ENCODE measurements around the gene GRAMD1A. TPM values are rescaled to one million over a fixed set of nuclear protein-coding genes. Genes with fewer than 3 reads are reported as not detected.
A peak's percentile ranks its signal among the peaks of the same experiment; 100 is the strongest.

GRAMD1A gene
- total and polyA plus RNA-seq, 9 of the 15 experiments (the other 6 are each of a cell fraction or from before 2014, with no cell fraction given) = 1.4 to 63.8 (median 38.5) TPM

DNA sequence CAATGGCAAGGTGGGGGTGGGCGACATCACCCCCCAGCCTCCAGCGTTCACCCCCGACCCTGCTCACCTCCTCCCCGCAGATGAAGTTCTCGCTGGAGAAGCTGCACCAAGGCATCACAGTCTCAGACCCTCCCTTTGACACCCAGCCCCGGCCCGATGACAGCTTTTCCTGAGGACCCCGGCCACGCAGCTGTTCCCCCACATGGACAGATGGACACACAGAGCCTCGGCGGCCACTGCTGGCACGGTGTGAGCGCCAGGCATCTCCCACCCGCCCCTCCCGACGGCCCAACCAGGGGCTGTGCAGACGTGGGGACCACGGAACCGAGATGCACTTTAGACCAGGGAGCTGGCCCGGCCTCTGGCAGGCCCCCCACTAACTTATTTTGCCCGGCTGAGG is 25.8 kb downstream of the GRAMD1A start:
- ChIA-PET CTCF (ENCODE audit: low intra/inter-chr PET ratio) (no interaction called here), POLR2A (interaction anchor here (0.6 to 3.3 kb wide), 4 partner anchors 10 to 127 kb away, joined by 3 to 18 read pairs (median 4); no protein-coding TSS in a partner anchor)
- in situ Hi-C loops (cut with MboI) (no loop called here), intact Hi-C loops (cut with micrococcal nuclease) (no loop called here)
- H3K4me1 ChIP-seq (replicated peaks in 1 of 2; ENCODE audit: control insufficient read depth in 2 of 2, insufficient read depth in 2 of 2, low read length in 2 of 2) = peaks cover 0 to 14% of the 10 kb centered on the region in 2 experiments; a peak in 4 of 5 replicates
- no peak overlapping the region for H3K4me3 ChIP-seq
- DNase-seq (ENCODE audit: extremely low read depth in 1 of 4, low spot score in 3 of 4) (no peak), FAIRE-seq (no peak), ATAC-seq (no peak)
- H3K9ac ChIP-seq (ENCODE audit: insufficient read depth in 1 of 2, low read depth in 2 of 2, low read length in 2 of 2) = no peak overlapping the region
- H2AFZ ChIP-seq (ENCODE audit: low read depth, low read length) = no peak overlapping the region
- WGBS (ENCODE audit: insufficient coverage, low coverage, missing lambda C conversion rate) = 90% methylated on average over 13 of the region's 21 CpGs
- H3K27me3 ChIP-seq (ENCODE audit: control insufficient read depth in 2 of 2, insufficient read depth in 2 of 2, low read length in 2 of 2) = no peaks in the 10 kb centered on the region
- H3K9me1 ChIP-seq (ENCODE audit: control insufficient read depth, insufficient read depth, low read length) = no peaks in the 10 kb centered on the region
- no peak overlapping the region for H3K27ac ChIP-seq (ENCODE audit: extremely low read depth, low read depth, low read length)
- 0 out of 2 replicates have a peak, but pooled peaks cover 3% of the 10 kb centered on the region for H4K20me1 ChIP-seq (replicated peaks; ENCODE audit: control insufficient read depth, insufficient read depth, low read length)
- TF ChIP-seq ZNF507 (tag; conservative IDR thresholded peaks at IDR 0.05) (no peak), RBFOX2 (IDR thresholded peaks at IDR 0.05; ENCODE audit: low read depth, low read length) (peak; percentile 38; the same call in 1 of the 2 replicates), MCM2 (IDR thresholded peaks at IDR 0.05; ENCODE audit: low read depth) (no peak), POLR2G (IDR thresholded peaks at IDR 0.05; ENCODE audit: low read depth, low read length) (peak; percentile 53), ETV5 (CRISPR knock-in tag; IDR thresholded peaks at IDR 0.05; ENCODE audit: low read depth) (no peak), ZNF696 (CRISPR knock-in tag; conservative IDR thresholded peaks at IDR 0.05) (no peak)
- TF ChIP-seq, protein P1, sequence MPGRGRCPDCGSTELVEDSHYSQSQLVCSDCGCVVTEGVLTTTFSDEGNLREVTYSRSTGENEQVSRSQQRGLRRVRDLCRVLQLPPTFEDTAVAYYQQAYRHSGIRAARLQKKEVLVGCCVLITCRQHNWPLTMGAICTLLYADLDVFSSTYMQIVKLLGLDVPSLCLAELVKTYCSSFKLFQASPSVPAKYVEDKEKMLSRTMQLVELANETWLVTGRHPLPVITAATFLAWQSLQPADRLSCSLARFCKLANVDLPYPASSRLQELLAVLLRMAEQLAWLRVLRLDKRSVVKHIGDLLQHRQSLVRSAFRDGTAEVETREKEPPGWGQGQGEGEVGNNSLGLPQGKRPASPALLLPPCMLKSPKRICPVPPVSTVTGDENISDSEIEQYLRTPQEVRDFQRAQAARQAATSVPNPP (IDR thresholded peaks at IDR 0.05; ENCODE audit: borderline replicate concordance, insufficient read depth, insufficient read length) = no peak
- H3K9me3 ChIP-seq (replicated peaks; ENCODE audit: control insufficient read depth, insufficient read depth, low read depth, low read length) = no peaks in the 10 kb centered on the region
- BruUV-seq (replicated peaks) = no TSS peak
- H3K36me3 ChIP-seq (ENCODE audit: control insufficient read depth, insufficient read depth, low read length) = peaks cover 69% of the 10 kb centered on the region
- no peaks in the 10 kb centered on the region for H3K79me2 ChIP-seq (ENCODE audit: control insufficient read depth, insufficient read depth, low read length)
- no peak overlapping the region for H3K4me2 ChIP-seq (ENCODE audit: insufficient read depth, low read length)
